ENCODE results near the gene RPL27A. TPM values are rescaled to one million over a fixed set of nuclear protein-coding genes. Genes with fewer than 3 reads are reported as not detected.

The RPL27A gene
- polyA plus RNA-seq, 1 experiment, result 988 TPM

- CTCF ChIA-PET, result no interaction called here
- POLR2A ChIA-PET, result no interaction called here
- Histone ChIP-seq H3K27me3 (ENCODE audit: control insufficient read depth, insufficient read depth, low read length) (no peaks in the 10 kb centered on the region), H3K36me3 (ENCODE audit: control insufficient read depth, insufficient read depth, low read length) (peaks cover 44% of the 10 kb centered on the region), H3K4me3 (ENCODE audit: low read depth, low read length) (no peak overlapping the region)
- TF ChIP-seq CTCF (IDR thresholded peaks at IDR 0.05; ENCODE audit: insufficient read depth, low read depth, low read length), result no peak
- DNase-seq (ENCODE audit: low read depth), result no peak
Observed at GRCh38 chr11:8715501-8715900, 32.9 kb downstream of the RPL27A start.

GRCh38 chr11:8717544-8717875 is 34.9 kb downstream of the RPL27A start:
- ChIA-PET POLR2A (interaction anchor here (0.6 to 0.7 kb wide), 2 partner anchors 8 to 1810 kb away, joined by 3 to 4 read pairs; no protein-coding TSS in a partner anchor), CTCF (interaction anchor here (1.5 kb wide), 1 partner anchor 241 kb away, joined by 3 read pairs; no protein-coding TSS in a partner anchor)
- Histone ChIP-seq H3K27me3 (ENCODE audit: control insufficient read depth, insufficient read depth, low read length) (no peaks in the 10 kb centered on the region), H3K36me3 (ENCODE audit: control insufficient read depth, insufficient read depth, low read length) (peaks cover 32% of the 10 kb centered on the region), H3K4me3 (ENCODE audit: low read depth, low read length) (no peak overlapping the region)
- no peak for TF ChIP-seq CTCF (IDR thresholded peaks at IDR 0.05; ENCODE audit: insufficient read depth, low read depth, low read length)
- DNase-seq (ENCODE audit: low read depth), result no peak

- CTCF ChIA-PET, result interaction anchor here (1.4 to 3.2 kb wide), 4 partner anchors 51 to 241 kb away, joined by 3 to 13 read pairs (median 6); a partner anchor contains a TSS
- no peaks in the 10 kb centered on the region for H3K27me3 ChIP-seq (ENCODE audit: control insufficient read depth, insufficient read depth, low read length)
- POLR2A ChIA-PET, result interaction anchor here (0.6 to 1.4 kb wide), 3 partner anchors 9 to 1810 kb away, joined by 3 to 5 read pairs (median 4); no protein-coding TSS in a partner anchor
- peak overlapping the region; percentile 4; the same call in 1 of the 2 replicates for H3K4me3 ChIP-seq (ENCODE audit: low read depth, low read length)
- DNase-seq (ENCODE audit: low read depth), result peak; percentile 79
- H3K36me3 ChIP-seq (ENCODE audit: control insufficient read depth, insufficient read depth, low read length), result peaks cover 31% of the 10 kb centered on the region
- no peak for TF ChIP-seq CTCF (IDR thresholded peaks at IDR 0.05; ENCODE audit: insufficient read depth, low read depth, low read length)
Observed at GRCh38 chr11:8717876-8718753, 35.5 kb downstream of the RPL27A start.

GRCh38 chr11:8719211-8719649 is 36.6 kb downstream of the RPL27A start:
- ChIA-PET CTCF (interaction anchor here (0.9 to 3.2 kb wide), 8 partner anchors 32 to 240 kb away, joined by 3 to 13 read pairs (median 4); a partner anchor contains a TSS), POLR2A (interaction anchor here (0.6 to 1.8 kb wide), 9 partner anchors 10 to 318 kb away, joined by 3 to 9 read pairs (median 5); no protein-coding TSS in a partner anchor)
- no peak for TF ChIP-seq CTCF (IDR thresholded peaks at IDR 0.05; ENCODE audit: insufficient read depth, low read depth, low read length)
- no peaks in the 10 kb centered on the region for H3K27me3 ChIP-seq (ENCODE audit: control insufficient read depth, insufficient read depth, low read length)
- H3K4me3 ChIP-seq (ENCODE audit: low read depth, low read length), result no peak overlapping the region
- DNase-seq (ENCODE audit: low read depth), result peak; percentile 97
- peaks cover 28% of the 10 kb centered on the region for H3K36me3 ChIP-seq (ENCODE audit: control insufficient read depth, insufficient read depth, low read length)

GRCh38 chr11:8719721-8720120 is 37.1 kb downstream of the RPL27A start:
- DNase-seq (ENCODE audit: low read depth), result no peak
- Histone ChIP-seq H3K36me3 (ENCODE audit: control insufficient read depth, insufficient read depth, low read length) (peaks cover 26% of the 10 kb centered on the region), H3K4me3 (ENCODE audit: low read depth, low read length) (no peak overlapping the region), H3K27me3 (ENCODE audit: control insufficient read depth, insufficient read depth, low read length) (no peaks in the 10 kb centered on the region)
- ChIA-PET POLR2A (interaction anchor here (0.6 to 1.8 kb wide), 8 partner anchors 11 to 317 kb away, joined by 3 to 9 read pairs (median 5); no protein-coding TSS in a partner anchor), CTCF (interaction anchor here (1.0 to 3.2 kb wide), 9 partner anchors 10 to 198 kb away, joined by 3 to 13 read pairs (median 4); a partner anchor contains a TSS)
- no peak for TF ChIP-seq CTCF (IDR thresholded peaks at IDR 0.05; ENCODE audit: insufficient read depth, low read depth, low read length)
